ENCODE data around the gene SLC11A1. TPM values are rescaled to one million over a fixed set of nuclear protein-coding genes. Genes with fewer than 3 reads are reported as not detected.

The SLC11A1 gene, protein sequence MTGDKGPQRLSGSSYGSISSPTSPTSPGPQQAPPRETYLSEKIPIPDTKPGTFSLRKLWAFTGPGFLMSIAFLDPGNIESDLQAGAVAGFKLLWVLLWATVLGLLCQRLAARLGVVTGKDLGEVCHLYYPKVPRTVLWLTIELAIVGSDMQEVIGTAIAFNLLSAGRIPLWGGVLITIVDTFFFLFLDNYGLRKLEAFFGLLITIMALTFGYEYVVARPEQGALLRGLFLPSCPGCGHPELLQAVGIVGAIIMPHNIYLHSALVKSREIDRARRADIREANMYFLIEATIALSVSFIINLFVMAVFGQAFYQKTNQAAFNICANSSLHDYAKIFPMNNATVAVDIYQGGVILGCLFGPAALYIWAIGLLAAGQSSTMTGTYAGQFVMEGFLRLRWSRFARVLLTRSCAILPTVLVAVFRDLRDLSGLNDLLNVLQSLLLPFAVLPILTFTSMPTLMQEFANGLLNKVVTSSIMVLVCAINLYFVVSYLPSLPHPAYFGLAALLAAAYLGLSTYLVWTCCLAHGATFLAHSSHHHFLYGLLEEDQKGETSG
- 1.0 TPM for total RNA-seq

DNA sequence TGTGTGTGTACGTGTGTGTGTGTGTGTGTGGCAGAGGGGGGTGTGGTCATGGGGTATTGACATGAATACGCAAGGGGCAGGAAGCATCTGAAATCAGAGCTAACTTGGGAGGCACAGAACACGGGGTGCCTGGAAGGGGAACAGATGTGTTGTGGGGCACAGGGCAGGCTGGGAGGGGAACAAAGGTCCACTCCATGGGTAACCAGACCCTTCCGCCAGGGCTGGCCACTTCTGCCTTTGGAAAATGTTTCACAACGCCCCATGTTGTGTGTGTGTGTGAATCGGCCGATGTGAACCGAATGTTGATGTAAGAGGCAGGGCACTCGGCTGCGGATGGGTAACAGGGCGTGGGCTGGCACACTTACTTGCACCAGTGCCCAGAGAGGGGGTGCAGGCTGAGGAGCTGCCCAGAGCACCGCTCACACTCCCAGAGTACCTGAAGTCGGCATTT lies at the start of gene SLC11A1:
SLC11A1 (plus strand) TSS at position 358 of the 451 bp plus-strand sequence. CDS start 96 bp downstream, outside the sequence.
- no peaks in the 10 kb centered on the region for H3K9me3 ChIP-seq (ENCODE audit: control insufficient read depth in 3 of 3, low read length in 3 of 3)
- H3K9ac ChIP-seq (ENCODE audit: low read depth in 1 of 3, low read length in 3 of 3) = no peak within 1 kb of the TSS
- H3K27me3 ChIP-seq (ENCODE audit: control insufficient read depth in 3 of 3, insufficient read depth in 3 of 3, low read length in 3 of 3) = peaks cover 0 to under 1% (median 0%) of the 10 kb centered on the region in 3 donors
- H3K4me3 ChIP-seq (ENCODE audit: low read length in 3 of 3) = no peak within 1 kb of the TSS
- H3K4me1 ChIP-seq (ENCODE audit: control insufficient read depth in 3 of 3, insufficient read depth in 3 of 3, low read length in 3 of 3) = peaks cover 0 to 1% (median 0%) of the 10 kb centered on the region in 3 donors
- peak within 1 kb of the TSS; percentile 36 for H3K27ac ChIP-seq (ENCODE audit: low read depth, low read length)
- no peaks in the 10 kb centered on the region for H3K36me3 ChIP-seq (ENCODE audit: control insufficient read depth in 3 of 3, insufficient read depth in 3 of 3, low read length in 3 of 3)

DNA sequence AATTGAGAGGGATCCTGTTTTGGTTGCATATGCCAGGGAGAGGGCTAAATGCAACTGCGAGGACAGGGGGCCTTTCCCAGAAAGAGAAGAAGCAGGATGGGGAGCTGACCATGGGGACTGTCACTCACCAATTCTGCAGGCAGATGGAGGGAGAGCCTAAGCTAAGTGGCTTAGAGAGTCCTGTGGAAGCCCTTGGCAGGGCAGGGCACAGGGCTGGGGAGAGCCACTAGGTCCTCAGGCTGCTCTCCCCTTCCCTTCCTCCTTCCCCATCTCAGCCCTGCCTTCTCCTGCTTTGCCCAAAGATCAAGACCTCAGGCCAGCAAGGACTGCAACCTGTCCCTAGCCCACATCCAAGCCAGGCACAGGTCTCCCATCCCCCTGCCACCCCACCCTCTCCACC lies 49.8 kb upstream of the SLC11A1 start:
- peak overlapping the region; percentile 66 for H3K27ac ChIP-seq (ENCODE audit: low read depth, low read length)
- H3K4me1 ChIP-seq (ENCODE audit: control insufficient read depth in 3 of 3, insufficient read depth in 3 of 3, low read length in 3 of 3) = peaks cover 0 to 9% (median 0%) of the 10 kb centered on the region in 3 donors
- no peak overlapping the region for H3K4me3 ChIP-seq (ENCODE audit: low read length in 3 of 3)
- no peaks in the 10 kb centered on the region for H3K27me3 ChIP-seq (ENCODE audit: control insufficient read depth in 3 of 3, insufficient read depth in 3 of 3, low read length in 3 of 3)
- H3K36me3 ChIP-seq (ENCODE audit: control insufficient read depth in 3 of 3, insufficient read depth in 3 of 3, low read length in 3 of 3) = no peaks in the 10 kb centered on the region
- no peaks in the 10 kb centered on the region for H3K9me3 ChIP-seq (ENCODE audit: control insufficient read depth in 3 of 3, low read length in 3 of 3)
- no peak overlapping the region for H3K9ac ChIP-seq (ENCODE audit: low read depth in 1 of 3, low read length in 3 of 3)

DNA sequence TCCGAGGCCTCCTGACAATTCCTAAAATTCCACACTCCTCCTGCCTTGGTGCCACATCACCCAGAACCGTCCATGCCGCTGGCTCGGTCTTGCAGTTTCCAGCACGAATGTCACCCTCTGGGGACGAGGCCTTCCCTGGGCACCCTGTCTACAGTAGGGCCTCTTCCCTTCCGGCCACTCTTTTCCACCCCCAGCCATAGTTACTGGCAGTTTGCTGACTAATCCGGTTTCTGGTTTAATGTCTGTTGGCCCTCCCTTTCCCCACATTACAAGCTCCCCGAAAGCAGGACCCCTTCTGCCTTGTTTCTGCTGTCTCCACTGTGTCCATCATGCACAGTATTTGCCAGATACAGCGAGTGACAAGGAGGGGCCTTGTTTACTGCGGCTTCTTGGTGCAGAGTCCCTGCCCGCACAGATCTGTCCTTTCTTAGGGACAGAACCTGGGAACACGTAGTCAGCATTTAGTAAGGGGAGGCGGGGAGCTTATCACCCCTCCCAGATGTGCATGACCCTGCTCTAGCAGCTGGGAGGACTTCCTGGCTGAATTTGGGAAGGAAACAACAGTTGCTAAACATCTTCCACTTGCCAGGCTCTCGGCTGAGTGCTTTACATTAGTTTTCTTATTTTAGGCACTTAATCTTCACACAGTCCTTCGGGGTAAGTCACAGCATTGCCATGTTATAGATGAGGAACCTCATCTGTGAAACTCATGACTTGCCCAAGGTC lies 49.0 kb upstream of the SLC11A1 start:
- H3K36me3 ChIP-seq (ENCODE audit: control insufficient read depth in 3 of 3, insufficient read depth in 3 of 3, low read length in 3 of 3) = no peaks in the 10 kb centered on the region
- no peak overlapping the region for H3K4me3 ChIP-seq (ENCODE audit: low read length in 3 of 3)
- H3K27ac ChIP-seq (ENCODE audit: low read depth, low read length) = peak overlapping the region; percentile 66
- no peak overlapping the region for H3K9ac ChIP-seq (ENCODE audit: low read depth in 1 of 3, low read length in 3 of 3)
- H3K9me3 ChIP-seq (ENCODE audit: control insufficient read depth in 3 of 3, low read length in 3 of 3) = no peaks in the 10 kb centered on the region
- peaks cover 0 to 7% (median 0%) of the 10 kb centered on the region in 3 donors for H3K4me1 ChIP-seq (ENCODE audit: control insufficient read depth in 3 of 3, insufficient read depth in 3 of 3, low read length in 3 of 3)
- no peaks in the 10 kb centered on the region for H3K27me3 ChIP-seq (ENCODE audit: control insufficient read depth in 3 of 3, insufficient read depth in 3 of 3, low read length in 3 of 3)

DNA sequence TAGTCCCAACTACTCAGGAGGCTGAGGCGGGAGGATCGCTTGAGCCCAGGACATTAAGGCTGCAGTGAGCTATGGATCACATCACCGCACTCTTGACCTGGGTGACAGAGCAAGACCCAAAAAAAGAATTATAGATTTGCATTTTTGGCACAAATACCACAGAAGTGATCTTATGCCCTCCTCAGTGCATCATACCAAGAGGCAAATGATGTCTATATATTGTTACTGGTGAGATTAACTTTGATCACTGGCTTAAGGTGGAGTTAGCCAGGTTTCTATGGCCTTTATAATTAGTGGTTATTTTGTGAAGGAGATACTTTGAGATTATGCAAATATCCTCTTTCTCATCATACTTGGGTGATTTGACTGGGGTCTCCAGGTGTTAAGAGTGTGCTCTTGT lies 47.5 kb upstream of the SLC11A1 start:
- no peaks in the 10 kb centered on the region for H3K36me3 ChIP-seq (ENCODE audit: control insufficient read depth in 3 of 3, insufficient read depth in 3 of 3, low read length in 3 of 3)
- H3K9ac ChIP-seq (ENCODE audit: low read depth in 1 of 3, low read length in 3 of 3) = no peak overlapping the region
- no peaks in the 10 kb centered on the region for H3K27me3 ChIP-seq (ENCODE audit: control insufficient read depth in 3 of 3, insufficient read depth in 3 of 3, low read length in 3 of 3)
- no peaks in the 10 kb centered on the region for H3K9me3 ChIP-seq (ENCODE audit: control insufficient read depth in 3 of 3, low read length in 3 of 3)
- H3K4me1 ChIP-seq (ENCODE audit: control insufficient read depth in 3 of 3, insufficient read depth in 3 of 3, low read length in 3 of 3) = no peaks in the 10 kb centered on the region
- no peak overlapping the region for H3K27ac ChIP-seq (ENCODE audit: low read depth, low read length)
- no peak overlapping the region for H3K4me3 ChIP-seq (ENCODE audit: low read length in 3 of 3)

DNA sequence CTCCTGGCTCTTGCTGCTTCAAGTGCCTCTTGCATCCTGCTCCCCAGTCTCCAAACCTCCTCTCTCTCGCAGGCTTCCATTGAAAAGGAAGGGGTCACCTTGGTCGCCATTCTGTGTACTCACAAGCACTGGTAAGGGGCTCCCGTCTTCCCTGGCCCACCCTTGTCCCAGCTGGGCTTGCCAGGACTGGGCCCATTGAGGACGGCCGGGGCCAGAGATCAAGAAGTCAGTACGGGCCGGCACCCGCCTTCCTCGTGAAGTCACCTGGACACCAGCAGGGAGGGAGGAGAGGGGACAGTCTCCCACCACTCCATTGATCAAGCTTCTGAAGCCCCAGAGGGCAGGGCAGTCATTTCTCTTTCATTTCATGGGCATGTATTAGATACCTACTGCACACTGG lies 41.4 kb upstream of the SLC11A1 start:
- no peak overlapping the region for H3K9ac ChIP-seq (ENCODE audit: low read depth in 1 of 3, low read length in 3 of 3)
- no peak overlapping the region for H3K4me3 ChIP-seq (ENCODE audit: low read length in 3 of 3)
- no peak overlapping the region for H3K27ac ChIP-seq (ENCODE audit: low read depth, low read length)
- H3K9me3 ChIP-seq (ENCODE audit: control insufficient read depth in 3 of 3, low read length in 3 of 3) = no peaks in the 10 kb centered on the region
- no peaks in the 10 kb centered on the region for H3K4me1 ChIP-seq (ENCODE audit: control insufficient read depth in 3 of 3, insufficient read depth in 3 of 3, low read length in 3 of 3)
- H3K27me3 ChIP-seq (ENCODE audit: control insufficient read depth in 3 of 3, insufficient read depth in 3 of 3, low read length in 3 of 3) = no peaks in the 10 kb centered on the region
- no peaks in the 10 kb centered on the region for H3K36me3 ChIP-seq (ENCODE audit: control insufficient read depth in 3 of 3, insufficient read depth in 3 of 3, low read length in 3 of 3)

DNA sequence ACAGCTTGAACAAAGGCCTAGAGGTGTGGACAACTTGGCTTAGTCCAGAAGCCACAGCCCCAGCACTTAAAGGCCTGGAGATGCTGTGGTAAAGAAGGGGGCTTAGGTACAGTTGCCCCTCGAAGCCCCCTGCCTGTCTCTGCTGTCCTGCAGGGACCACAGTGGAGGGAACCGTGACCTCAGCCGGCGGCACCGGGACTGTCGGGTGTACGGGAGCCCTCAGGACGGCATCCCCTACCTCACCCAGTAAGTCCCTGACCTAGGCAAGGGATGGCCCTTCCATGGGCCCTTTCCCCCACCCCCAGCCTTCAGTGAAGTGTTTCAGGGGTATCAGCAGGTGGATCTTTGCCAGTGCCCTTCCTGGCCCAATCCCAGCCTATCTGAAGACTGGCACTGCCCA lies 40.7 kb upstream of the SLC11A1 start:
- no peak overlapping the region for H3K9ac ChIP-seq (ENCODE audit: low read depth in 1 of 3, low read length in 3 of 3)

DNA sequence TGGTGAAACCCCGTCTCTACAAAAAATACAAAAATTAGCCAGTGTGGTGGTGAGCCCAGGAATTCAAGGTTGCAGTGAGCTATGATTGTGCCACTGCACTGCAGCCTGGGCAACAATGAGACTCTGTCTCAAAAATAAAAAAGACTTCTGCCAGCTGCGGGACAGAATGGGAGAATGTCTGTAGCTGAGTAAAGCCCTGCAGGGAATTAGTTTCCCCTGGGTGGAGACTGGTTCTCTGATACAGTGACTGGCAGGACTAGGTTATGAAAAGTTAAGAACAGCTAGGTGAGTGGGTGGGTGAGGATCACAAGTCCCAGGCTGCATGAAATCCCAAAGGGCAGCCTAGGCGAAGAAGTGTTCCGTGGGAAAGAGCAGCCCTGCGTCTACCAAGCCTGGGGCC lies 39.2 kb upstream of the SLC11A1 start:
- H3K36me3 ChIP-seq (ENCODE audit: control insufficient read depth in 3 of 3, insufficient read depth in 3 of 3, low read length in 3 of 3) = no peaks in the 10 kb centered on the region

More for the DNA sequence above, 40.7 kb upstream of the SLC11A1 start:
- Histone ChIP-seq H3K36me3 (ENCODE audit: control insufficient read depth in 3 of 3, insufficient read depth in 3 of 3, low read length in 3 of 3) (no peaks in the 10 kb centered on the region), H3K27ac (ENCODE audit: low read depth, low read length) (no peak overlapping the region), H3K27me3 (ENCODE audit: control insufficient read depth in 3 of 3, insufficient read depth in 3 of 3, low read length in 3 of 3) (no peaks in the 10 kb centered on the region), H3K4me3 (ENCODE audit: low read length in 3 of 3) (no peak overlapping the region), H3K4me1 (ENCODE audit: control insufficient read depth in 3 of 3, insufficient read depth in 3 of 3, low read length in 3 of 3) (no peaks in the 10 kb centered on the region), H3K9me3 (ENCODE audit: control insufficient read depth in 3 of 3, low read length in 3 of 3) (no peaks in the 10 kb centered on the region)

DNA sequence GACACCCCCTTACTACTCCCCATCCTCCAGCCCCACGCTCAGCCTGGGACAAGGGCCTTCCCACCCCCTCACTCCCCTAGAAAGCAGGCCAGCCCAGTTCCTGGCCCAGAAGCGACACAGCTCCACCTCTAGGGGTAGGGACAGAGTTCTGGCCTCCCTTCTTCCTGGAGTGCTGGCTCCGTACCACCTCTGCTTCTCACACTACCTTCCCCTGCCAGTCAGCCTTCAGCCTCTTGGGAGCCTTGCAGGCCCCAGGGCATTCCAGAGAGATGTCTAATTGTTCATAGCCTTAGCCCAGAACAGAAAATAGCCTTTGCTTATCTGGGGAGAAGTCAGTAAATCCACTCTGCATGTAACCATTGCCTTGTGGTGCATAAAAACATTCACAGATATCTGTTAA lies 38.5 kb upstream of the SLC11A1 start:
- Histone ChIP-seq H3K4me1 (ENCODE audit: control insufficient read depth in 3 of 3, insufficient read depth in 3 of 3, low read length in 3 of 3) (no peaks in the 10 kb centered on the region), H3K36me3 (ENCODE audit: control insufficient read depth in 3 of 3, insufficient read depth in 3 of 3, low read length in 3 of 3) (no peaks in the 10 kb centered on the region), H3K9me3 (ENCODE audit: control insufficient read depth in 3 of 3, low read length in 3 of 3) (no peaks in the 10 kb centered on the region), H3K27me3 (ENCODE audit: control insufficient read depth in 3 of 3, insufficient read depth in 3 of 3, low read length in 3 of 3) (no peaks in the 10 kb centered on the region), H3K4me3 (ENCODE audit: low read length in 3 of 3) (no peak overlapping the region), H3K9ac (ENCODE audit: low read depth in 1 of 3, low read length in 3 of 3) (no peak overlapping the region), H3K27ac (ENCODE audit: low read depth, low read length) (no peak overlapping the region)

More for the DNA sequence above, 39.2 kb upstream of the SLC11A1 start:
- H3K27ac ChIP-seq (ENCODE audit: low read depth, low read length) = no peak overlapping the region
- no peaks in the 10 kb centered on the region for H3K9me3 ChIP-seq (ENCODE audit: control insufficient read depth in 3 of 3, low read length in 3 of 3)
- H3K4me1 ChIP-seq (ENCODE audit: control insufficient read depth in 3 of 3, insufficient read depth in 3 of 3, low read length in 3 of 3) = no peaks in the 10 kb centered on the region
- H3K4me3 ChIP-seq (ENCODE audit: low read length in 3 of 3) = no peak overlapping the region
- H3K27me3 ChIP-seq (ENCODE audit: control insufficient read depth in 3 of 3, insufficient read depth in 3 of 3, low read length in 3 of 3) = no peaks in the 10 kb centered on the region
- no peak overlapping the region for H3K9ac ChIP-seq (ENCODE audit: low read depth in 1 of 3, low read length in 3 of 3)

DNA sequence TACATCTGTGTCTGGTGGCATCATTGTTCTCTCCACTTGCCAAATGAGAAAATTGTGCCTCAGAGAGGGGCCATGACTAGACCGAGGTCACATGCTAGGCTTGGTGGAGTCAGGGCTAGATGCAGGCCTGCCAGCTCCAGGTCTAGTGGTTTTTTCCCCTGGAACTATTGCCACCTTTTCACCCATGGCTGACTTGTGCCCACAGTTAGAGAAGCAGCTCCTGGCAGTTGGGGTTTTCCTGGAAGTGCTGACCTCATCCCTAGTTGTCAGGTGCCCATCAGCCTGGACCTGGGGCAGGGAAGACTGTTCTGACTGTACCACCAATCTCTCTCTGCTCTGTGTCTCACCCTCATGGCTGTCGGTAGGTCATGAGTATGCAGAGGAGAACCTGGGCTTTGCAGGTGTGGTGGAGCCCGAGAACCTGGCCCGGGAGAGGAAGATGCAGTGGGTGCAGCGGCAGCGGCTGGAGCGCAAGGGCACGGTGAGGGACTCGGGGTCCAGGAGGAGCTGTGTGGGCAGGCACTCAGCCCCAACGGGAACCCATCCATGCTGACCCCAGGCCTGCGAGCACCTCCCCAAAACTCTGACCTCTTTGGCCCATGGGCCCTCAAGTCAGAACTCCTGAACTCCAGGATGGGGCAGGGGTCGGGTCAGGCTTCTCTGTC lies 37.9 kb upstream of the SLC11A1 start:
- no peaks in the 10 kb centered on the region for H3K36me3 ChIP-seq (ENCODE audit: control insufficient read depth in 3 of 3, insufficient read depth in 3 of 3, low read length in 3 of 3)
- no peak overlapping the region for H3K27ac ChIP-seq (ENCODE audit: low read depth, low read length)

More for the DNA sequence above, 37.9 kb upstream of the SLC11A1 start:
- H3K4me3 ChIP-seq (ENCODE audit: low read length in 3 of 3) = no peak overlapping the region
- H3K4me1 ChIP-seq (ENCODE audit: control insufficient read depth in 3 of 3, insufficient read depth in 3 of 3, low read length in 3 of 3) = no peaks in the 10 kb centered on the region
- no peaks in the 10 kb centered on the region for H3K27me3 ChIP-seq (ENCODE audit: control insufficient read depth in 3 of 3, insufficient read depth in 3 of 3, low read length in 3 of 3)
- no peak overlapping the region for H3K9ac ChIP-seq (ENCODE audit: low read depth in 1 of 3, low read length in 3 of 3)
- no peaks in the 10 kb centered on the region for H3K9me3 ChIP-seq (ENCODE audit: control insufficient read depth in 3 of 3, low read length in 3 of 3)

Data from skeletal muscle tissue (tissue), 4 donors.